ENCODE measurements around the gene ITM2C. TPM values are rescaled to one million over a fixed set of nuclear protein-coding genes. Genes with fewer than 3 reads are reported as not detected.

Gene ITM2C
- total and polyA plus RNA-seq, 2 of the 13 experiments (the other 11 are each of a cell fraction or from before 2014, with no cell fraction given): 70.5 to 270 TPM

DNA sequence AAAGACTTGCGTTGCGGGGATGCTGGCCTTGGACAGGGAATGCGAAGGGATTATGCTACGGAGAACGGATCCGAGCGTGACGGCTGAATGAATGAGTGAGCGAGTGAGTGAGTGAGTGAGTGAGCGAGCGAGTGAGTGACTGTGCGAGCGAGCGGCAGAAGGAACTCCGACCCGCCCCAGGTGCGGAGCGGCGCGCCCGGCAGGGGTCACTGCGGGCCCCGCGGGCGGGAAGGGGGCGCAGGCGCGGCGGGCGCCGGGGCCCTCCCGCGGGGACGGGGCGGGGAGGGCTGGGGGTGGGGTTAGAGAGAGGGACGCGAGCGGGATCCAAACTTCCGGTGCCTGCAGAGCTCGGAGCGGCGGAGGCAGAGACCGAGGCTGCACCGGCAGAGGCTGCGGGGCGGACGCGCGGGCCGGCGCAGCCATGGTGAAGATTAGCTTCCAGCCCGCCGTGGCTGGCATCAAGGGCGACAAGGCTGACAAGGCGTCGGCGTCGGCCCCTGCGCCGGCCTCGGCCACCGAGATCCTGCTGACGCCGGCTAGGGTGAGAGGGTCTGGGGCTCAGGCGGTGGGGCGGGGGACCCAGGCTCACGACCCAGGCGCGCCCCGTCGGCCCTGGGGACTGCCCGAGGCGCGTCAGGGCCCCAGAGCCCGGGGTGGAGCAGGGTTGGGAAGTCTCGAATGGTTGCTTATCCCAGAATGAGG lies at the start of gene ITM2C (continued):
- peak; percentile 55; the same call in 1 of the 2 replicates for TF ChIP-seq ZNF547 (CRISPR knock-in tag; IDR thresholded peaks at IDR 0.05)
- 0 out of 2 replicates have a peak, but pooled peaks have one; percentile 30 for TF ChIP-seq IRF2 (CRISPR knock-in tag; IDR thresholded peaks at IDR 0.05)
- TF ChIP-seq RELA (CRISPR knock-in tag; IDR thresholded peaks at IDR 0.05): no peak
- TF ChIP-seq, protein P1, sequence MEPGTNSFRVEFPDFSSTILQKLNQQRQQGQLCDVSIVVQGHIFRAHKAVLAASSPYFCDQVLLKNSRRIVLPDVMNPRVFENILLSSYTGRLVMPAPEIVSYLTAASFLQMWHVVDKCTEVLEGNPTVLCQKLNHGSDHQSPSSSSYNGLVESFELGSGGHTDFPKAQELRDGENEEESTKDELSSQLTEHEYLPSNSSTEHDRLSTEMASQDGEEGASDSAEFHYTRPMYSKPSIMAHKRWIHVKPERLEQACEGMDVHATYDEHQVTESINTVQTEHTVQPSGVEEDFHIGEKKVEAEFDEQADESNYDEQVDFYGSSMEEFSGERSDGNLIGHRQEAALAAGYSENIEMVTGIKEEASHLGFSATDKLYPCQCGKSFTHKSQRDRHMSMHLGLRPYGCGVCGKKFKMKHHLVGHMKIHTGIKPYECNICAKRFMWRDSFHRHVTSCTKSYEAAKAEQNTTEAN (CRISPR knock-in tag; conservative IDR thresholded peaks at IDR 0.05): 0 out of 2 replicates have a peak, but pooled peaks have one; percentile 47
- no peak for TF ChIP-seq SP140L (CRISPR knock-in tag; IDR thresholded peaks at IDR 0.05; ENCODE audit: borderline replicate concordance)
- TF ChIP-seq IKZF1 (IDR thresholded peaks at IDR 0.05): no peak
- no peak for TF ChIP-seq TBX3 (IDR thresholded peaks at IDR 0.05; ENCODE audit: borderline replicate concordance)
- no peak for TF ChIP-seq ETV6 (CRISPR knock-in tag; conservative IDR thresholded peaks at IDR 0.05)
- no peak for TF ChIP-seq MTA1 (CRISPR knock-in tag; IDR thresholded peaks at IDR 0.05; ENCODE audit: borderline replicate concordance)
- TF ChIP-seq FIP1L1 (IDR thresholded peaks at IDR 0.05; ENCODE audit: borderline replicate concordance, insufficient read depth, low read depth, low read length): no peak
- no peak for TF ChIP-seq HNRNPL (IDR thresholded peaks at IDR 0.05; ENCODE audit: low read depth, low read length)
- TF ChIP-seq KLF9 (CRISPR knock-in tag; IDR thresholded peaks at IDR 0.05; ENCODE audit: low read depth): no peak
- no peak for TF ChIP-seq HOXA9 (CRISPR knock-in tag; IDR thresholded peaks at IDR 0.05; ENCODE audit: borderline replicate concordance)
- TF ChIP-seq, protein P2, sequence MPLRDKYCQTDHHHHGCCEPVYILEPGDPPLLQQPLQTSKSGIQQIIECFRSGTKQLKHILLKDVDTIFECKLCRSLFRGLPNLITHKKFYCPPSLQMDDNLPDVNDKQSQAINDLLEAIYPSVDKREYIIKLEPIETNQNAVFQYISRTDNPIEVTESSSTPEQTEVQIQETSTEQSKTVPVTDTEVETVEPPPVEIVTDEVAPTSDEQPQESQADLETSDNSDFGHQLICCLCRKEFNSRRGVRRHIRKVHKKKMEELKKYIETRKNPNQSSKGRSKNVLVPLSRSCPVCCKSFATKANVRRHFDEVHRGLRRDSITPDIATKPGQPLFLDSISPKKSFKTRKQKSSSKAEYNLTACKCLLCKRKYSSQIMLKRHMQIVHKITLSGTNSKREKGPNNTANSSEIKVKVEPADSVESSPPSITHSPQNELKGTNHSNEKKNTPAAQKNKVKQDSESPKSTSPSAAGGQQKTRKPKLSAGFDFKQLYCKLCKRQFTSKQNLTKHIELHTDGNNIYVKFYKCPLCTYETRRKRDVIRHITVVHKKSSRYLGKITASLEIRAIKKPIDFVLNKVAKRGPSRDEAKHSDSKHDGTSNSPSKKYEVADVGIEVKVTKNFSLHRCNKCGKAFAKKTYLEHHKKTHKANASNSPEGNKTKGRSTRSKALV (CRISPR knock-in tag; IDR thresholded peaks at IDR 0.05): peak; percentile 67; the same call in 1 of the 2 replicates
- peak; percentile 54; the same call in 1 of the 2 replicates for TF ChIP-seq ISL2 (CRISPR knock-in tag; IDR thresholded peaks at IDR 0.05)
- peak; percentile 83; the same call in 1 of the 2 replicates for TF ChIP-seq POGZ (CRISPR knock-in tag; IDR thresholded peaks at IDR 0.05)
- TF ChIP-seq ZBTB38 (CRISPR knock-in tag; IDR thresholded peaks at IDR 0.05): peak; percentile 45; the same call in 1 of the 2 replicates
- TF ChIP-seq, protein P3, sequence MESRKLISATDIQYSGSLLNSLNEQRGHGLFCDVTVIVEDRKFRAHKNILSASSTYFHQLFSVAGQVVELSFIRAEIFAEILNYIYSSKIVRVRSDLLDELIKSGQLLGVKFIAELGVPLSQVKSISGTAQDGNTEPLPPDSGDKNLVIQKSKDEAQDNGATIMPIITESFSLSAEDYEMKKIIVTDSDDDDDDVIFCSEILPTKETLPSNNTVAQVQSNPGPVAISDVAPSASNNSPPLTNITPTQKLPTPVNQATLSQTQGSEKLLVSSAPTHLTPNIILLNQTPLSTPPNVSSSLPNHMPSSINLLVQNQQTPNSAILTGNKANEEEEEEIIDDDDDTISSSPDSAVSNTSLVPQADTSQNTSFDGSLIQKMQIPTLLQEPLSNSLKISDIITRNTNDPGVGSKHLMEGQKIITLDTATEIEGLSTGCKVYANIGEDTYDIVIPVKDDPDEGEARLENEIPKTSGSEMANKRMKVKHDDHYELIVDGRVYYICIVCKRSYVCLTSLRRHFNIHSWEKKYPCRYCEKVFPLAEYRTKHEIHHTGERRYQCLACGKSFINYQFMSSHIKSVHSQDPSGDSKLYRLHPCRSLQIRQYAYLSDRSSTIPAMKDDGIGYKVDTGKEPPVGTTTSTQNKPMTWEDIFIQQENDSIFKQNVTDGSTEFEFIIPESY (CRISPR knock-in tag; IDR thresholded peaks at IDR 0.05): no peak
- no peak for TF ChIP-seq ZNF256 (CRISPR knock-in tag; conservative IDR thresholded peaks at IDR 0.05)
- no peak for TF ChIP-seq CREM (IDR thresholded peaks at IDR 0.05)
- TF ChIP-seq CREM (CRISPR knock-in tag; IDR thresholded peaks at IDR 0.05): no peak
- peak; percentile 59; the same call in 1 of the 2 replicates for TF ChIP-seq RFXAP (CRISPR knock-in tag; IDR thresholded peaks at IDR 0.05; ENCODE audit: borderline replicate concordance)
- TF ChIP-seq ZNF34 (CRISPR knock-in tag; IDR thresholded peaks at IDR 0.05; ENCODE audit: borderline replicate concordance): no peak
- TF ChIP-seq, protein P4, sequence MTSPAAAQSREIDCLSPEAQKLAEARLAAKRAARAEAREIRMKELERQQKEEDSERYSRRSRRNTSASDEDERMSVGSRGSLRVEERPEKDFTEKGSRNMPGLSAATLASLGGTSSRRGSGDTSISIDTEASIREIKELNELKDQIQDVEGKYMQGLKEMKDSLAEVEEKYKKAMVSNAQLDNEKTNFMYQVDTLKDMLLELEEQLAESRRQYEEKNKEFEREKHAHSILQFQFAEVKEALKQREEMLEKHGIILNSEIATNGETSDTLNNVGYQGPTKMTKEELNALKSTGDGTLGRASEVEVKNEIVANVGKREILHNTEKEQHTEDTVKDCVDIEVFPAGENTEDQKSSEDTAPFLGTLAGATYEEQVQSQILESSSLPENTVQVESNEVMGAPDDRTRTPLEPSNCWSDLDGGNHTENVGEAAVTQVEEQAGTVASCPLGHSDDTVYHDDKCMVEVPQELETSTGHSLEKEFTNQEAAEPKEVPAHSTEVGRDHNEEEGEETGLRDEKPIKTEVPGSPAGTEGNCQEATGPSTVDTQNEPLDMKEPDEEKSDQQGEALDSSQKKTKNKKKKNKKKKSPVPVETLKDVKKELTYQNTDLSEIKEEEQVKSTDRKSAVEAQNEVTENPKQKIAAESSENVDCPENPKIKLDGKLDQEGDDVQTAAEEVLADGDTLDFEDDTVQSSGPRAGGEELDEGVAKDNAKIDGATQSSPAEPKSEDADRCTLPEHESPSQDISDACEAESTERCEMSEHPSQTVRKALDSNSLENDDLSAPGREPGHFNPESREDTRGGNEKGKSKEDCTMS (CRISPR knock-in tag; conservative IDR thresholded peaks at IDR 0.05): no peak
